Stimulated activated CD8-positive, alpha-beta memory T cell treated with anti-CD3 and anti-CD28 coated beads, Interleukin-12 subunit alpha, Interleukin-12 subunit beta, amount 100 ng/mL, for 24 hours (primary cell): ENCODE data around the gene TRMT5.

Experiments used
- DNase-seq: peaks from one replicate; pipeline ENCODE4 v3.0.0-alpha.2; 2020; ENCODE audit errors: extremely low read depth

TRMT5 gene

GRCh38 chr14:60980811-60981632, at the start of gene TRMT5, which contains the start of gene SLC38A6:
Gene TRMT5, minus strand, starts transcription at chr14:60981079. Its CDS starts 106 bp downstream, at chr14:60980973.
Gene SLC38A6, plus strand, starts transcription at chr14:60981245. Its CDS starts 33 bp downstream, at chr14:60981278.
- peak; percentile 80 for DNase-seq

- DNase-seq, result no peak
Measured at GRCh38 chr14:61026526-61026925, 45.6 kb upstream of the TRMT5 start.

GRCh38 chr14:61025251-61026223, 44.7 kb upstream of the TRMT5 start:
- DNase-seq, result no peak

GRCh38 chr14:61019537-61019936, 38.7 kb upstream of the TRMT5 start:
- no peak for DNase-seq

- no peak for DNase-seq
Measured at GRCh38 chr14:61003571-61003970, 22.7 kb upstream of the TRMT5 start.

GRCh38 chr14:60999536-60999935, 18.7 kb upstream of the TRMT5 start:
- DNase-seq, result no peak

GRCh38 chr14:60998617-60999016, 17.7 kb upstream of the TRMT5 start:
- DNase-seq, result no peak

- DNase-seq, result no peak
Measured at GRCh38 chr14:60989599-60989998, 8.7 kb upstream of the TRMT5 start.

- no peak for DNase-seq
Measured at GRCh38 chr14:60986500-60986899, 5.6 kb upstream of the TRMT5 start.

GRCh38 chr14:60984196-60984595, 3.3 kb upstream of the TRMT5 start:
- no peak for DNase-seq

GRCh38 chr14:60981633-60982455, 965 bp upstream of the TRMT5 start:
- no peak for DNase-seq

- DNase-seq, result no peak
Measured at GRCh38 chr14:60977847-60978246, 3.0 kb downstream of the TRMT5 start.

- DNase-seq, result no peak
Measured at GRCh38 chr14:60975551-60975950, 5.3 kb downstream of the TRMT5 start.

- no peak for DNase-seq
Measured at GRCh38 chr14:60974090-60974651, 6.7 kb downstream of the TRMT5 start.

GRCh38 chr14:60973070-60973469, 7.8 kb downstream of the TRMT5 start:
- DNase-seq, result no peak

GRCh38 chr14:60972295-60972694, 8.6 kb downstream of the TRMT5 start:
- DNase-seq, result no peak

- DNase-seq, result no peak
Measured at GRCh38 chr14:60971271-60971670, 9.6 kb downstream of the TRMT5 start.

GRCh38 chr14:60970146-60970545, 10.7 kb downstream of the TRMT5 start:
- no peak for DNase-seq

GRCh38 chr14:60968671-60969070, 12.2 kb downstream of the TRMT5 start:
- no peak for DNase-seq

- DNase-seq, result no peak
Measured at GRCh38 chr14:60968099-60968498, 12.8 kb downstream of the TRMT5 start.

GRCh38 chr14:60965402-60965801, 15.5 kb downstream of the TRMT5 start:
- no peak for DNase-seq
